WTC11 (cell line): ENCODE data around the gene PROSER3.

Experiments used
- SP1 ChIP-seq: sonication (generic); formaldehyde crosslinking; conservative IDR thresholded peaks from 2 replicates; pipeline ENCODE4 v1.8.1; 2022; ENCODE audit warnings: missing genetic modification reagents
- TCF7 ChIP-seq: sonication (generic); formaldehyde crosslinking; IDR thresholded peaks from 2 replicates; pipeline ENCODE4 v1.8.0; 2022; ENCODE audit warnings: mild to moderate bottlenecking, low read depth, missing genetic modification reagents, moderate library complexity
- TF ChIP-seq, protein P1 (sequence below): fragments of 200-600 bp; IDR thresholded peaks from 2 replicates; pipeline ENCODE4 v1.8.0; 2022; ENCODE audit warnings: antibody characterized with exemption
- TF ChIP-seq, protein P2 (sequence below): sonication (generic); formaldehyde crosslinking; IDR thresholded peaks from 2 replicates; pipeline ENCODE4 v1.8.1; 2023; ENCODE audit warnings: mild to moderate bottlenecking, missing genetic modification reagents
- TF ChIP-seq, protein P3 (sequence below): fragments of 250-450 bp; sonication (Bioruptor Pico); IDR thresholded peaks from 2 replicates; pipeline ENCODE4 v1.9.0; 2021; ENCODE audit warnings: mild to moderate bottlenecking, borderline replicate concordance
- TF ChIP-seq, protein P4 (sequence below): sonication (generic); formaldehyde crosslinking; IDR thresholded peaks from 2 replicates; pipeline ENCODE4 v1.8.1; 2023; ENCODE audit warnings: mild to moderate bottlenecking, moderate library complexity, missing genetic modification reagents
- TF ChIP-seq, protein P5 (sequence below): sonication (generic); formaldehyde crosslinking; IDR thresholded peaks from 2 replicates; pipeline ENCODE4 v1.8.1; 2023; ENCODE audit warnings: mild to moderate bottlenecking, missing genetic modification reagents, moderate library complexity
- TF ChIP-seq, protein P6 (sequence below): sonication (generic); formaldehyde crosslinking; IDR thresholded peaks from 2 replicates; pipeline ENCODE4 v1.8.0; 2023; ENCODE audit warnings: missing genetic modification reagents
- TF ChIP-seq, protein P7 (sequence below): sonication (generic); formaldehyde crosslinking; IDR thresholded peaks from 2 replicates; pipeline ENCODE4 v1.8.1; 2023; ENCODE audit warnings: mild to moderate bottlenecking, missing genetic modification reagents, moderate library complexity
- TF ChIP-seq, protein P8 (sequence below): sonication (generic); formaldehyde crosslinking; IDR thresholded peaks from 2 replicates; pipeline ENCODE4 v1.8.1; 2022; ENCODE audit warnings: low read depth, missing genetic modification reagents, borderline replicate concordance

DNA sequence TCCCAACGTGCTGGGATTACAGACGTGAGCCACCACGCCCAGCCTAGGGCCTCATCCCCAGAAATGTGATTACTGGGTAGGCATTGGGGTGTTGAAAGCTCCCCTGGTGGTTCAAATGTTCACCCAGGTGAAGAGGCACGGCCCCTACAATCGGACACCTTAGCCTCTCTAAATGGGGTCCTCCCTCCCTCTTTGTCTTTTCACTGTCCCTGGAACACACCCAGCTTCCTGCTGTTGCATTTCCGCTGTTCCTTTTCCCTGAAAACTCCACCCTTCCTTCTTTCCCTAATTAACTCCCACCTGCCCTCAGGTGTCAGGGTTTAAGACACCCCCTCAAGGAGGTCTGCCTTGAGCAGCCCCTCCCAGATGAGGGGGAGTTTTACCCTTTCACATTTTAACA, 58.3 kb downstream of the PROSER3 start:
- TF ChIP-seq, protein P1, sequence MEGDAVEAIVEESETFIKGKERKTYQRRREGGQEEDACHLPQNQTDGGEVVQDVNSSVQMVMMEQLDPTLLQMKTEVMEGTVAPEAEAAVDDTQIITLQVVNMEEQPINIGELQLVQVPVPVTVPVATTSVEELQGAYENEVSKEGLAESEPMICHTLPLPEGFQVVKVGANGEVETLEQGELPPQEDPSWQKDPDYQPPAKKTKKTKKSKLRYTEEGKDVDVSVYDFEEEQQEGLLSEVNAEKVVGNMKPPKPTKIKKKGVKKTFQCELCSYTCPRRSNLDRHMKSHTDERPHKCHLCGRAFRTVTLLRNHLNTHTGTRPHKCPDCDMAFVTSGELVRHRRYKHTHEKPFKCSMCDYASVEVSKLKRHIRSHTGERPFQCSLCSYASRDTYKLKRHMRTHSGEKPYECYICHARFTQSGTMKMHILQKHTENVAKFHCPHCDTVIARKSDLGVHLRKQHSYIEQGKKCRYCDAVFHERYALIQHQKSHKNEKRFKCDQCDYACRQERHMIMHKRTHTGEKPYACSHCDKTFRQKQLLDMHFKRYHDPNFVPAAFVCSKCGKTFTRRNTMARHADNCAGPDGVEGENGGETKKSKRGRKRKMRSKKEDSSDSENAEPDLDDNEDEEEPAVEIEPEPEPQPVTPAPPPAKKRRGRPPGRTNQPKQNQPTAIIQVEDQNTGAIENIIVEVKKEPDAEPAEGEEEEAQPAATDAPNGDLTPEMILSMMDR: no peak
- TF ChIP-seq, protein P2, sequence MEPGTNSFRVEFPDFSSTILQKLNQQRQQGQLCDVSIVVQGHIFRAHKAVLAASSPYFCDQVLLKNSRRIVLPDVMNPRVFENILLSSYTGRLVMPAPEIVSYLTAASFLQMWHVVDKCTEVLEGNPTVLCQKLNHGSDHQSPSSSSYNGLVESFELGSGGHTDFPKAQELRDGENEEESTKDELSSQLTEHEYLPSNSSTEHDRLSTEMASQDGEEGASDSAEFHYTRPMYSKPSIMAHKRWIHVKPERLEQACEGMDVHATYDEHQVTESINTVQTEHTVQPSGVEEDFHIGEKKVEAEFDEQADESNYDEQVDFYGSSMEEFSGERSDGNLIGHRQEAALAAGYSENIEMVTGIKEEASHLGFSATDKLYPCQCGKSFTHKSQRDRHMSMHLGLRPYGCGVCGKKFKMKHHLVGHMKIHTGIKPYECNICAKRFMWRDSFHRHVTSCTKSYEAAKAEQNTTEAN (CRISPR knock-in tag): no peak
- no peak for TF ChIP-seq SP1 (CRISPR knock-in tag)
- TF ChIP-seq, protein P3, sequence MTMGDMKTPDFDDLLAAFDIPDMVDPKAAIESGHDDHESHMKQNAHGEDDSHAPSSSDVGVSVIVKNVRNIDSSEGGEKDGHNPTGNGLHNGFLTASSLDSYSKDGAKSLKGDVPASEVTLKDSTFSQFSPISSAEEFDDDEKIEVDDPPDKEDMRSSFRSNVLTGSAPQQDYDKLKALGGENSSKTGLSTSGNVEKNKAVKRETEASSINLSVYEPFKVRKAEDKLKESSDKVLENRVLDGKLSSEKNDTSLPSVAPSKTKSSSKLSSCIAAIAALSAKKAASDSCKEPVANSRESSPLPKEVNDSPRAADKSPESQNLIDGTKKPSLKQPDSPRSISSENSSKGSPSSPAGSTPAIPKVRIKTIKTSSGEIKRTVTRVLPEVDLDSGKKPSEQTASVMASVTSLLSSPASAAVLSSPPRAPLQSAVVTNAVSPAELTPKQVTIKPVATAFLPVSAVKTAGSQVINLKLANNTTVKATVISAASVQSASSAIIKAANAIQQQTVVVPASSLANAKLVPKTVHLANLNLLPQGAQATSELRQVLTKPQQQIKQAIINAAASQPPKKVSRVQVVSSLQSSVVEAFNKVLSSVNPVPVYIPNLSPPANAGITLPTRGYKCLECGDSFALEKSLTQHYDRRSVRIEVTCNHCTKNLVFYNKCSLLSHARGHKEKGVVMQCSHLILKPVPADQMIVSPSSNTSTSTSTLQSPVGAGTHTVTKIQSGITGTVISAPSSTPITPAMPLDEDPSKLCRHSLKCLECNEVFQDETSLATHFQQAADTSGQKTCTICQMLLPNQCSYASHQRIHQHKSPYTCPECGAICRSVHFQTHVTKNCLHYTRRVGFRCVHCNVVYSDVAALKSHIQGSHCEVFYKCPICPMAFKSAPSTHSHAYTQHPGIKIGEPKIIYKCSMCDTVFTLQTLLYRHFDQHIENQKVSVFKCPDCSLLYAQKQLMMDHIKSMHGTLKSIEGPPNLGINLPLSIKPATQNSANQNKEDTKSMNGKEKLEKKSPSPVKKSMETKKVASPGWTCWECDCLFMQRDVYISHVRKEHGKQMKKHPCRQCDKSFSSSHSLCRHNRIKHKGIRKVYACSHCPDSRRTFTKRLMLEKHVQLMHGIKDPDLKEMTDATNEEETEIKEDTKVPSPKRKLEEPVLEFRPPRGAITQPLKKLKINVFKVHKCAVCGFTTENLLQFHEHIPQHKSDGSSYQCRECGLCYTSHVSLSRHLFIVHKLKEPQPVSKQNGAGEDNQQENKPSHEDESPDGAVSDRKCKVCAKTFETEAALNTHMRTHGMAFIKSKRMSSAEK (CRISPR knock-in tag): no peak
- TF ChIP-seq, protein P4, sequence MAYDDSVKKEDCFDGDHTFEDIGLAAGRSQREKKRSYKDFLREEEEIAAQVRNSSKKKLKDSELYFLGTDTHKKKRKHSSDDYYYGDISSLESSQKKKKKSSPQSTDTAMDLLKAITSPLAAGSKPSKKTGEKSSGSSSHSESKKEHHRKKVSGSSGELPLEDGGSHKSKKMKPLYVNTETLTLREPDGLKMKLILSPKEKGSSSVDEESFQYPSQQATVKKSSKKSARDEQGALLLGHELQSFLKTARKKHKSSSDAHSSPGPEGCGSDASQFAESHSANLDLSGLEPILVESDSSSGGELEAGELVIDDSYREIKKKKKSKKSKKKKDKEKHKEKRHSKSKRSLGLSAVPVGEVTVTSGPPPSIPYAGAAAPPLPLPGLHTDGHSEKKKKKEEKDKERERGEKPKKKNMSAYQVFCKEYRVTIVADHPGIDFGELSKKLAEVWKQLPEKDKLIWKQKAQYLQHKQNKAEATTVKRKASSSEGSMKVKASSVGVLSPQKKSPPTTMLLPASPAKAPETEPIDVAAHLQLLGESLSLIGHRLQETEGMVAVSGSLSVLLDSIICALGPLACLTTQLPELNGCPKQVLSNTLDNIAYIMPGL (CRISPR knock-in tag): no peak
- TF ChIP-seq, protein P5, sequence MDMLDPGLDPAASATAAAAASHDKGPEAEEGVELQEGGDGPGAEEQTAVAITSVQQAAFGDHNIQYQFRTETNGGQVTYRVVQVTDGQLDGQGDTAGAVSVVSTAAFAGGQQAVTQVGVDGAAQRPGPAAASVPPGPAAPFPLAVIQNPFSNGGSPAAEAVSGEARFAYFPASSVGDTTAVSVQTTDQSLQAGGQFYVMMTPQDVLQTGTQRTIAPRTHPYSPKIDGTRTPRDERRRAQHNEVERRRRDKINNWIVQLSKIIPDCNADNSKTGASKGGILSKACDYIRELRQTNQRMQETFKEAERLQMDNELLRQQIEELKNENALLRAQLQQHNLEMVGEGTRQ (CRISPR knock-in tag): 0 out of 2 replicates have a peak, but pooled peaks have one; percentile 18
- TF ChIP-seq, protein P6, sequence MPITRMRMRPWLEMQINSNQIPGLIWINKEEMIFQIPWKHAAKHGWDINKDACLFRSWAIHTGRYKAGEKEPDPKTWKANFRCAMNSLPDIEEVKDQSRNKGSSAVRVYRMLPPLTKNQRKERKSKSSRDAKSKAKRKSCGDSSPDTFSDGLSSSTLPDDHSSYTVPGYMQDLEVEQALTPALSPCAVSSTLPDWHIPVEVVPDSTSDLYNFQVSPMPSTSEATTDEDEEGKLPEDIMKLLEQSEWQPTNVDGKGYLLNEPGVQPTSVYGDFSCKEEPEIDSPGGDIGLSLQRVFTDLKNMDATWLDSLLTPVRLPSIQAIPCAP: no peak
- TF ChIP-seq, protein P7, sequence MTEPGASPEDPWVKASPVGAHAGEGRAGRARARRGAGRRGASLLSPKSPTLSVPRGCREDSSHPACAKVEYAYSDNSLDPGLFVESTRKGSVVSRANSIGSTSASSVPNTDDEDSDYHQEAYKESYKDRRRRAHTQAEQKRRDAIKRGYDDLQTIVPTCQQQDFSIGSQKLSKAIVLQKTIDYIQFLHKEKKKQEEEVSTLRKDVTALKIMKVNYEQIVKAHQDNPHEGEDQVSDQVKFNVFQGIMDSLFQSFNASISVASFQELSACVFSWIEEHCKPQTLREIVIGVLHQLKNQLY: no peak
- TF ChIP-seq, protein P8, sequence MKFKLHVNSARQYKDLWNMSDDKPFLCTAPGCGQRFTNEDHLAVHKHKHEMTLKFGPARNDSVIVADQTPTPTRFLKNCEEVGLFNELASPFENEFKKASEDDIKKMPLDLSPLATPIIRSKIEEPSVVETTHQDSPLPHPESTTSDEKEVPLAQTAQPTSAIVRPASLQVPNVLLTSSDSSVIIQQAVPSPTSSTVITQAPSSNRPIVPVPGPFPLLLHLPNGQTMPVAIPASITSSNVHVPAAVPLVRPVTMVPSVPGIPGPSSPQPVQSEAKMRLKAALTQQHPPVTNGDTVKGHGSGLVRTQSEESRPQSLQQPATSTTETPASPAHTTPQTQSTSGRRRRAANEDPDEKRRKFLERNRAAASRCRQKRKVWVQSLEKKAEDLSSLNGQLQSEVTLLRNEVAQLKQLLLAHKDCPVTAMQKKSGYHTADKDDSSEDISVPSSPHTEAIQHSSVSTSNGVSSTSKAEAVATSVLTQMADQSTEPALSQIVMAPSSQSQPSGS (CRISPR knock-in tag): no peak
- no peak for TF ChIP-seq TCF7 (CRISPR knock-in tag)
